GM12892 (cell line): Measurements from ENCODE around the gene POU2F1.

ENCODE experiments used
- POLR2A ChIP-seq: IDR thresholded peaks from 2 replicates; pipeline ENCODE4 v1.6.1; 2011; ENCODE audit warnings: low read depth, low read length, control low read depth
- POLR2AphosphoS5 ChIP-seq: IDR thresholded peaks from 2 replicates; pipeline ENCODE4 v1.6.1; 2011; ENCODE audit warnings: low read depth, low read length, control low read depth
- TAF1 ChIP-seq: IDR thresholded peaks from 2 replicates; pipeline ENCODE4 v1.6.1; 2011; ENCODE audit warnings: low read depth, mild to moderate bottlenecking, control low read depth, low read length, borderline replicate concordance

- TF ChIP-seq POLR2AphosphoS5 (no peak), TAF1 (no peak), POLR2A (no peak)
Measured at GRCh38 chr1:167298325-167298724, 77.6 kb downstream of the POU2F1 start.
